ENCODE results near the gene ASTN2.

GRCh38 chr9:116419181-116419580, 995.7 kb downstream of the ASTN2 start:
- TF ChIP-seq CTCF (IDR thresholded peaks at IDR 0.05; ENCODE audit: low read depth, low read length) (no peak), POLR2A (IDR thresholded peaks at IDR 0.05; ENCODE audit: extremely low read depth, insufficient read length) (no peak), MYC (IDR thresholded peaks at IDR 0.05; ENCODE audit: low read depth, low read length) (no peak)
